DMS53 treated with DMSO at 0.1 percent for 48 hours (cell line): Measurements from ENCODE around the gene GP1BA.

ENCODE experiments used
- DNase-seq: peaks from one replicate; lab custom pipeline; 2025; ENCODE audit not compliant: unreplicated experiment; lab: John Stamatoyannopoulos, UW

The GP1BA gene

DNA sequence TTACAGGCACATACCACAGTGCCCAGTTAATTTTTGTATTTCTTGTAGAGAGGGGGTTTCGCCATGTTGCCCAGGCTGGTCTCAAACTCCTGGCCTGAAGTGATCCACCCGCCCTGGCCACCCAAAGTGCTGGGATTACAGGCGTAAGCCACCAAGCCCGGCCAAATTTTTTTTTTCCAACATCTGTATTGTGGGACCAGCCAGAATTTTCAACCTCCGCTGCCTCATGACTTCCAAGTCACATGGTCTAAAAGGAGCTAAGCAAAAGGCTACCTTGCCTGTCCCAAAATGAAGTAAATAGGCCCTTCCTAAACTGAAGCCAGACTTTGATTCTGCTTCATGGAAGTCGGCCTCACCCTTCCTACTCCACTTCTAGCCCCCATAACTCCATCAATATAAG is 39.7 kb downstream of the GP1BA start:
- no peak for DNase-seq

DNA sequence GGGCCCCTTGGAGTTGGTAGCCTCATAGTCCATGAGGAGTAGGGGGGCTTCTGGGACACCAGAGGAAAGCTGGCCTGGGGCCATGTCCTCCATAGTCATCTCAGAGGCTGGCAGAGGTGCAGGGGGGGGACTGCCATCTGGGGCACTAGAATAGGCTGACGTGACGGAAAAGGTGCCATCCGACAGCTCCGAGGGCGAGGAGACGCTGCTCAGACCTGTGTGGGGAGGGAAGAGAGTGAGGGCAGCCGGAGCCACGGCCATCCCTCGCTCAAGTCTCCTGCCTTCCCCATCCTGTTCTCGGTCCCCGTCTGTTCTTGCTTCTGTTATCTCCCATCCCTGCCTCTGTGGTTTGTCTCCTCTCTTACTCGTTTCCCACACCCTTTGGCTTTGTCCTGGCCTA is 40.2 kb downstream of the GP1BA start:
- DNase-seq = no peak

- DNase-seq = no peak
Observed at GRCh38 chr17:4972752-4973151, 40.7 kb downstream of the GP1BA start.

DNA sequence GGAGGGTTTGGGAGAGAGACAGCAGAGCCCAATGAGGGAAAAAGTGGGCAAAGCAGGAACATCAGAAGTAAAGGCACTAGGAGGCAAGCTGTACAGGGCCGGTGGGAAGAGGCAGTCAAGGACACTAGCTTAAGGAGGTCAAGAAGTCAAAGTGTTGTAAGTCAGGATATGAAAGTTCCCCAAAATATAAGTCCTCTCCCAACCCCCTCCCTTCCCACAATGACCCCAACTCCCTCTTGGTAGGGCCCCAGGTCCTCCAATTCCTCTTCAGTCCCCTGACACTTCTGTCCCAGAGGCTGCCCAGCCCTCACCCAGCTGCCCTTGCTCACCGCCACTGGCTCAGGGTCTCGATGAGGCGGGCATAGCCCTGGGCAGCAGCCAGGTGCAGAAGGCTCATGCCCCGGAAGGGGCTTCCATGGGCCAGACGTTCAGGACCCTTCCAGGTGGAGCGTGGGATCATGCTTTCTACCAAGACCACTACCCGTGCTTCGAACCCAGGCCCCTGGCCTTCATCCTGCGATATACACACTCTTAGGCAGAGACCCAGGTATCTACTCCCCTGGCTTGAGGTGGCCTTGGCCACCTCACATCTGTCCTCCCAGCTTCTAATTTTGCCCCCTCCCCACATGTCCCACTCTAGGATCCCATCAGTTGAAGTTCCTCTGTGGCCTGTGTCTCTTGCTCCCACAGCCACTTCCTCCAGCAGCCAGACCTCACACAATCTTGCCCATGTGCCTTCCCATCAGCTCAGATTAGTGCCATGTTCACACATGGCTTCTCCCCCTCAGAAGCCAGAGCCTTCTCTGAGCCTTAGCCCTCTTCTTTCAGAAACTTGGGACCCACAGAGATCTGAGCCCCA is 41.4 kb downstream of the GP1BA start:
- no peak for DNase-seq

- DNase-seq = no peak
Observed at GRCh38 chr17:4974115-4974670, 42.1 kb downstream of the GP1BA start.

- no peak for DNase-seq
Observed at GRCh38 chr17:4978726-4979125, 46.6 kb downstream of the GP1BA start.

GRCh38 chr17:4980644-4981216 is 48.7 kb downstream of the GP1BA start:
- DNase-seq = no peak

GRCh38 chr17:4982305-4982704 is 50.2 kb downstream of the GP1BA start:
- DNase-seq = no peak
